Natural killer cell (primary cell): Measurements from ENCODE around the gene SLC13A1. TPM values are rescaled to one million over a fixed set of nuclear protein-coding genes. Genes with fewer than 3 reads are reported as not detected.

Experiments used
- ATAC-seq, 3 donors: fragments of 150-1000 bp in 2 of 3; fragments of 200-7000 bp in 1 of 3; cut with Tn5 transposase; 1 replicate in 1 of 3; 2 replicates in 2 of 3; pipeline ENCODE4 v1.10.0; 2021; ENCODE audit warnings: mild to moderate bottlenecking in 2 of 3, moderate library complexity in 2 of 3
- DNase-seq, 2 donors: peaks; one replicate each; pipeline versions ENCODE4 v3.0.0 to v3.0.0-alpha.2; 2013 to 2021; ENCODE audit warnings: mixed read lengths in 1 of 2
- H3K27ac ChIP-seq: one replicate; pipeline ENCODE4 v1.5.1; 2013; ENCODE audit warnings: mild to moderate bottlenecking, low read length
- H3K27me3 ChIP-seq: one replicate; pipeline ENCODE4 v1.6.1; 2013; ENCODE audit warnings: low read length; ENCODE audit not compliant: control insufficient read depth, insufficient read depth
- H3K36me3 ChIP-seq: one replicate; pipeline ENCODE4 v1.6.1; 2013; ENCODE audit warnings: low read length; ENCODE audit not compliant: control insufficient read depth, insufficient read depth
- H3K4me1 ChIP-seq: one replicate; pipeline ENCODE4 v1.6.1; 2013; ENCODE audit warnings: low read length; ENCODE audit not compliant: control insufficient read depth, insufficient read depth
- H3K4me3 ChIP-seq: one replicate; pipeline ENCODE4 v1.5.1; 2013; ENCODE audit warnings: low read length
- H3K9me3 ChIP-seq: one replicate; pipeline ENCODE4 v1.6.1; 2013; ENCODE audit warnings: low read length; ENCODE audit not compliant: control insufficient read depth, insufficient read depth
- H3K27ac Mint-ChIP-seq, 2 donors: one replicate each; pipeline ENCODE4 v1.8.0; 2022; ENCODE audit warnings: mild to moderate bottlenecking in 2 of 2, mixed read lengths in 2 of 2, moderate library complexity in 1 of 2
- H3K27me3 Mint-ChIP-seq, 2 donors: one replicate each; pipeline ENCODE4 v1.8.0; 2022; ENCODE audit warnings: low read depth in 2 of 2, mixed read lengths in 2 of 2
- H3K36me3 Mint-ChIP-seq: one replicate; pipeline ENCODE4 v1.8.0; 2022; ENCODE audit warnings: mixed read lengths
- H3K4me1 Mint-ChIP-seq, 2 donors: one replicate each; pipeline ENCODE4 v1.8.0; 2022; ENCODE audit warnings: mixed read lengths in 2 of 2
- H3K4me3 Mint-ChIP-seq: one replicate; pipeline ENCODE4 v1.8.0; 2022; ENCODE audit warnings: mild to moderate bottlenecking, moderate library complexity, mixed read lengths
- H3K9me3 Mint-ChIP-seq, 2 donors: one replicate each; pipeline ENCODE4 v1.8.0; 2022; ENCODE audit warnings: mixed read lengths in 2 of 2
- CTCF ChIP-seq: fragments of 200-600 bp; IDR thresholded peaks from one replicate; pipeline ENCODE4 v1.8.0; 2022; ENCODE audit warnings: antibody characterized with exemption
- WGBS: methylation state at CpG from one replicate; pipeline ENCODE4 v1.1.7; 2013; ENCODE audit warnings: missing lambda C conversion rate; ENCODE audit not compliant: insufficient coverage; 5-methylcytosine and 5-hydroxymethylcytosine counted together
- intact Hi-C: fragments of 100-400 bp; cut with micrococcal nuclease; formaldehyde crosslinking; loops from one replicate; pipeline ENCODE4 v1.14.2; 2022
- total RNA-seq, 4 donors: library from RNA; stranded (reverse); fragments of 120-200 nt in 1 of 4; gene quantifications; one replicate each; pipeline versions ENCODE4 v1.2.3 to v1.2.4, GENCODE V29; 2013 to 2022

The SLC13A1 gene
- total RNA-seq, 3 donors from 2014 or later (not counting 1 experiment from before 2014, with no cell fraction given): not detected

DNA sequence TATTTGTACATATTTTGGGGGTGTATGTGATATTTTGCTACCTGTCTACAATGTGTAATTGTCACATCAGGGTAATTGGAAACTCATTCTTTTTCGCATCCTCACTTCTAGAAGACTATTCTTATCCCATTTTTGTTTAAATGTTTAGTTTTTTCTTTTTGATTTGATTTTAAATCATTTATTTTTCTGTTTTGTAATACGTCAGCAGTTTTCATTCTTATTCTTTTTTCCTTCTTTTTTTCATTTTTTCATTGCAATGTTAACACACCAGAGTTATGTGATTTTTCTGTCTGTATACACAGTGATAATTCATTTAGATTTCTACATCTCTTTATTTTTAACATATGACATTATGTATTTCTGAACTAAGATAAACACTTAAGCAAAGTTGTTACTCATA lies 85.5 kb downstream of the SLC13A1 start:
- intact Hi-C loops: no loop called here
- H3K4me3 Mint-ChIP-seq: no peak overlapping the region
- no peak for TF ChIP-seq CTCF
- no peak overlapping the region for H3K27ac Mint-ChIP-seq
- H3K4me3 ChIP-seq: no peak overlapping the region
- no peak overlapping the region for H3K27ac ChIP-seq
- no peaks in the 10 kb centered on the region for H3K4me1 ChIP-seq
- peaks cover 22% of the 10 kb centered on the region in 2 donors for H3K9me3 Mint-ChIP-seq
- no CpG with 5 or more reads among the region's 2 CpGs for WGBS
- no peaks in the 10 kb centered on the region for H3K27me3 ChIP-seq
- no peaks in the 10 kb centered on the region for H3K4me1 Mint-ChIP-seq
- ATAC-seq: no peak
- H3K9me3 ChIP-seq: peaks cover 10% of the 10 kb centered on the region
- no peaks in the 10 kb centered on the region for H3K27me3 Mint-ChIP-seq
- no peaks in the 10 kb centered on the region for H3K36me3 ChIP-seq
- no peak for DNase-seq
- H3K36me3 Mint-ChIP-seq: no peaks in the 10 kb centered on the region

- intact Hi-C loops: no loop called here
- Histone ChIP-seq H3K9me3 (peaks cover 10% of the 10 kb centered on the region), H3K4me1 (no peaks in the 10 kb centered on the region), H3K27me3 (no peaks in the 10 kb centered on the region), H3K27ac (no peak overlapping the region), H3K36me3 (no peaks in the 10 kb centered on the region), H3K4me3 (no peak overlapping the region)
- ATAC-seq (no peak), DNase-seq (no peak)
- no peaks in the 10 kb centered on the region for H3K36me3 Mint-ChIP-seq
- H3K9me3 Mint-ChIP-seq: peaks cover 25 to 26% of the 10 kb centered on the region in 2 donors
- no peaks in the 10 kb centered on the region for H3K4me1 Mint-ChIP-seq
- H3K27me3 Mint-ChIP-seq: no peaks in the 10 kb centered on the region
- no peak for TF ChIP-seq CTCF
- H3K27ac Mint-ChIP-seq: no peak overlapping the region
- no CpG with 5 or more reads among the region's 1 CpG for WGBS
- H3K4me3 Mint-ChIP-seq: no peak overlapping the region
These were observed 86.9 kb downstream of the SLC13A1 start for GRCh38 chr7:123112833-123113232.

DNA sequence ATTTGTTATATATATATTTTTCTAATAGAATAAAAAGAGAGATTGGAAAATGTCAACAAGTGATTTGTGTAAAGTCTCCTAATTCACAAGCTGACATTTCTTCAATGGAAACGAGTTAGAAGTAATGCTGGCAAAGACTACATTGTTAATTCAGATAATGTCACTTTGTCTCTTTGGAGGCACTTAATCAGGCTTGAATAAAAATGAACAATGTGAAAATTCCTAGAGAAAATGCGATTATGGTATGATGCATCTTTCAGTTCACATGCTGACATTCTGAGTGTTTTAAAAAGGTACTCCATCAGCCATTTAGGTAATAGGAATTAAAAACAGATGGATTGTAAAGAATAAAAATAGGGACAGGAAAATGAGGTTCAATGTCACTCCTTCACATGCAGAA lies 100.1 kb downstream of the SLC13A1 start:
- H3K27me3 Mint-ChIP-seq: no peaks in the 10 kb centered on the region
- no peak overlapping the region for H3K27ac Mint-ChIP-seq
- DNase-seq (no peak), ATAC-seq (no peak)
- no peaks in the 10 kb centered on the region for H3K9me3 ChIP-seq
- no peak overlapping the region for H3K4me3 ChIP-seq
- 73% methylated on average over 2 of the region's 2 CpGs for WGBS
- no peak overlapping the region for H3K4me3 Mint-ChIP-seq
- H3K27me3 ChIP-seq: no peaks in the 10 kb centered on the region
- no peaks in the 10 kb centered on the region for H3K36me3 ChIP-seq
- H3K4me1 Mint-ChIP-seq: no peaks in the 10 kb centered on the region
- TF ChIP-seq CTCF: no peak
- intact Hi-C loops: no loop called here
- H3K36me3 Mint-ChIP-seq: peaks cover 8% of the 10 kb centered on the region
- no peak overlapping the region for H3K27ac ChIP-seq
- H3K4me1 ChIP-seq: no peaks in the 10 kb centered on the region
- H3K9me3 Mint-ChIP-seq: peaks cover 12 to 28% of the 10 kb centered on the region in 2 donors

DNA sequence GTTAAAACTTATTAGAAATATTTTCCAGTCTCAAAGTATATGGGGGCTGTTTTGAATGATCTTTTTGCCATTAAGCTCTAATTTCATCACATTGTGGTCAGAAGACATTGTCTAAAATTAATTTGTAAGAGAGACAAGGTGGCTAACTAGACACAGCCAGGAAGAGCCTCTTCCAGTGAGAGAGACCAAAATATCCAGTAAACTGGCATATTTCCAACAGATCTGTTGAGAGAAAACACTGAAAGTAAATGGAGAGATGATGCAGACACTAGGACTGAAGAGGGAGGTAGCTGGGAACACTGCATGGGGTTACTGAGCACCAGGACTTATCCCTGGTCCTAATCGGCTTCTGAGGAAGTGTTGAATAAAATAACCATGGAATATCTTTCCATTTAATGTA lies 102.8 kb downstream of the SLC13A1 start:
- intact Hi-C loops: no loop called here

More for the DNA sequence above, 102.8 kb downstream of the SLC13A1 start:
- WGBS: no CpG with 5 or more reads among the region's 1 CpG
- ATAC-seq: no peak
- Histone ChIP-seq H3K4me3 (no peak overlapping the region), H3K36me3 (no peaks in the 10 kb centered on the region), H3K27ac (no peak overlapping the region), H3K9me3 (no peaks in the 10 kb centered on the region), H3K27me3 (no peaks in the 10 kb centered on the region), H3K4me1 (no peaks in the 10 kb centered on the region)
- Mint-ChIP-seq H3K4me1 (no peaks in the 10 kb centered on the region), H3K36me3 (peaks cover 8% of the 10 kb centered on the region), H3K27me3 (no peaks in the 10 kb centered on the region), H3K9me3 (peaks cover 8 to 21% of the 10 kb centered on the region in 2 donors), H3K27ac (no peak overlapping the region), H3K4me3 (no peak overlapping the region)
- no peak for TF ChIP-seq CTCF
- no peak for DNase-seq
